Spleen (tissue), 7 donors: ENCODE data around the gene OR6B1.

ENCODE experiments used
- CTCF ChIP-seq, 11 experiments: fragments of 200-600 bp in 7 of 11; fragments of 450-650 bp in 4 of 11; sonication (generic) in 4 of 11; IDR thresholded peaks in 8 of 11; conservative IDR thresholded peaks in 3 of 11; 1 replicate in 7 of 11; 2 replicates in 4 of 11; pipeline versions ENCODE4 v1.4.0 to v1.8.0; 2016 to 2021; ENCODE audit warnings: antibody characterized with exemption in 11 of 11, inconsistent platforms in 4 of 11, mild to moderate bottlenecking in 1 of 11
- POLR2A ChIP-seq, 3 donors: fragments of 450-650 bp; IDR thresholded peaks; one replicate each; pipeline ENCODE4 v1.5.1; 2017; ENCODE audit warnings: antibody characterized with exemption in 3 of 3, mild to moderate bottlenecking in 1 of 3
- donor health status: DM: no; HTN: no; CAD: no; lungs with moderate emphysema.
- donor health status: DM: no; HTN: no; CAD: no.
- donor health status: DM: no; HTN: no; CAD: no.

- TF ChIP-seq CTCF (IDR thresholded peaks at IDR 0.05 in 8 of 11, conservative IDR thresholded peaks at IDR 0.05 in 3 of 11) (no peak), POLR2A (IDR thresholded peaks at IDR 0.05) (no peak)
Measured at GRCh38 chr7:143975617-143976016, 24.5 kb upstream of the OR6B1 start.
